GM12892 (cell line): ENCODE measurements around the gene MYZAP.

ENCODE experiments used
- DNase-seq: peaks from one replicate; pipeline ENCODE4 v3.0.0; 2011; ENCODE audit not compliant: insufficient read length
- FAIRE-seq: peaks from 2 replicates; lab custom pipeline; 2011; peaks lifted over from hg19 to GRCh38; lab: Jason Lieb, UNC
- POLR2A ChIP-seq: IDR thresholded peaks from 2 replicates; pipeline ENCODE4 v1.6.1; 2011; ENCODE audit warnings: low read depth, low read length, control low read depth
- POLR2AphosphoS5 ChIP-seq: IDR thresholded peaks from 2 replicates; pipeline ENCODE4 v1.6.1; 2011; ENCODE audit warnings: low read depth, low read length, control low read depth
- TAF1 ChIP-seq: IDR thresholded peaks from 2 replicates; pipeline ENCODE4 v1.6.1; 2011; ENCODE audit warnings: low read depth, mild to moderate bottlenecking, control low read depth, low read length, borderline replicate concordance

MYZAP gene

DNA sequence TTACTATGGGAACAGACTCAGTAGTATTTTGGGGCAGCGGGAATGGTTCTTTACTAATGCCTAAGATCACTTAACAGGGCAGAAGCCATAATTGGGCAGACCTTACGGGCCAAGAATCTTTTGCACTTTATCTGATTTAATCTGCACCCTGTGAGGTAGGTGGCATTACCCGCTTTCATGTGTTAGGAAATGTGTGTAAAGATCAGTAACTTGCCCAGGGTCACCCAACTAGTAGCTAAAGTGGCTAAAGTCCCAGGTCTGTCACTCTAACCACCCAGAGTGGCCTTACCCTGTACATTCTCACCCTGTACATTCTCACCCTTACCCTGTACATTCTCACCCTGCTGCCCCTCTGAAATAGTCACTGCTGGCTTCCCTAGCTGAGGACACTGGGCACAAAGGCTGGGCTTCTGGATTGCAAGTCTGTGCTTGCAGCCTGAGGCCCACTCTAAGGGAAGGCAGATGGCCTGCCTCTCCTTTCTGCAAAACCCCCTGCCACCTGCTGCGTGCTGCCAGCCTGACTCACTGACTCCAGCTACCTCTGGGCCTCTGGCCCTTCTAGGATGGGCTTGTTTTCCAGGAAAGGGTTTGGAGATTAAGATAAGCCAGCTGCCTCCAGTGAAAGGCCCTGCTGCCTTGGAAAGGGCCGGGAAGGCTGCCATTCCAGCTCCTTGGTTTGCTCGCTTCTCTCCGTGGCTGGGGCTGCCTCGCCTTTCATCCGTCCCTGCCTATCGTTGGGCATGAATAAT is 37.5 kb upstream of the MYZAP start:
- TF ChIP-seq POLR2A, result no peak
- TF ChIP-seq POLR2AphosphoS5, result no peak
- TF ChIP-seq TAF1, result no peak
- DNase-seq, result no peak
- no peak for FAIRE-seq

DNA sequence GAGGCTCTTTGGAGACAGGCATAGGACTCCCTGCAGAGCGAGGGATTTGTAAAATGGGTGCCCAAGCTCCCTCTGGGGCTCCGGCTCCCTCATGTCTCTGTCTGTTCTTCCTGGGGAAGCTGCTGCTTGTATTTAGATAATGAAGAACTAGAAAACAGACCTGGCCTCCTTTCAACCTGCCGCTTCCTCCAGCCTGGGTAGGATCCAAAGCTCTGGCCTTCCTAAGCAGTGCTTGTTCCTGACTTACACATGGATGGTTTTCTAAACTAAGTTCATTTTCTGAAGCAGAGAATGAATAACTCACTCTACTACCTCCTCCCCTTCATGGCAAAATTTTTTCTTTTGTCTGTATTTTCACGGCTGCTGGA is 36.9 kb upstream of the MYZAP start:
- FAIRE-seq (no peak), DNase-seq (no peak)
- TF ChIP-seq TAF1, result no peak
- no peak for TF ChIP-seq POLR2A
- TF ChIP-seq POLR2AphosphoS5, result no peak

DNA sequence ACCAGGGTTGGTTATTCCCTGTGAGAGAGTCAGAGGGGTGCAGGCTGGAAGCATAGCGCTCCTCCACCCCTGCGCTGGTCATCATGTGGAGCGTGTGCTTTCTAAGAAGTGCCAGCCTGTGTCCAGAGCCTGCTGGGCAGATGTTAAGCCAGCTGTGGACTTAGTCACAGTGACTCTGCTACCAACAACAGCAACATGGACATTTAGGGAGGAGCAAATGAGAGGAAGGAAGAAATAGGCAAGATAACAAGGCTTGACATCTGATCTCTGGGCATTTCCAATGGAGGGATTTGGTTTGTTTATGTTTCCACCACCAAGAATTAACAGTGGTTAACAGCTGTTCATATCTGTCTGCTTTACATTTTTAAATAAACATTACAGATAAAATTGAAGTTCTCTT is 36.4 kb upstream of the MYZAP start:
- no peak for TF ChIP-seq POLR2A
- no peak for TF ChIP-seq POLR2AphosphoS5
- no peak for TF ChIP-seq TAF1
- FAIRE-seq, result no peak

DNA sequence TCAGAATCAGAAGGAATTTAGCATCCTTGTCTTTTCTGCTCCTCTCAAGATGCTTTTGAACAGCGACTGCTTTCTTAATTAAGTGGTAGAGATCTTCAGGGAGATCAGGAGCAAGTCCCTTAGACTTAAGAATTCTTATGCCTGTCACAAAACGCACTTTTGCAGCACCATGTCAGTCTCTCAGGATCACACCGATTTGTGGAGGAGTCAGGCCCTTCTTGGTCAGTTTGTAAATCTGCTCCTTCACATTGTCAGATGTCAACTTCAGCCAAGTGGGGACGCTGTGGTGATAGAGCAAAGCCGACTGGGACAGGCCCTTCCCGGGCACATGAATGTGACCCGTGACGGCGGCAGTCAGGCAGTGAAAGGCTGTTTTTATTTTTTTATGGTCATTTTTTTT is 35.7 kb upstream of the MYZAP start:
- TF ChIP-seq POLR2A, result no peak
- TF ChIP-seq POLR2AphosphoS5, result no peak
- TF ChIP-seq TAF1, result no peak
- FAIRE-seq (no peak), DNase-seq (no peak)

More for the DNA sequence above, 36.4 kb upstream of the MYZAP start:
- DNase-seq, result no peak

DNA sequence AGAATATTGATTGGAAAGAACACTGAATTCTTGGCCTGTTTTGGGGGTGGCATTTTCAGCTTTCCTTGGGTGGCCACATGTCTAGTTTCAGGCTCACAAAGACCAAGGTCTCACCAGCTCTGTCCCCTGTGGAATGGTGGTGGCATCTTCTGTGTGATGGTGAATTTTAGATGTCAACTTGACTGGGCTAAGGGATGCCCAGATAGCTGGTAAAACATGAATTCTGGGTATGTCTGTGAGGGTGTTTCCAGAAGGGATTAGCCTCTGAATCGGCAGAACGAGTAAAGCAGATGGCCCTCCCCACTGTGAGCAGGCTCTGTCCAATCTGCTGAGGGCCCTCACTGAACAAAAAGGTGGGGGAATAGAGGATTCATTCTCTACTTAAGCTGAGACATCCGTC is 34.4 kb upstream of the MYZAP start:
- FAIRE-seq, result no peak
- no peak for DNase-seq
- TF ChIP-seq TAF1 (no peak), POLR2AphosphoS5 (no peak), POLR2A (no peak)

DNA sequence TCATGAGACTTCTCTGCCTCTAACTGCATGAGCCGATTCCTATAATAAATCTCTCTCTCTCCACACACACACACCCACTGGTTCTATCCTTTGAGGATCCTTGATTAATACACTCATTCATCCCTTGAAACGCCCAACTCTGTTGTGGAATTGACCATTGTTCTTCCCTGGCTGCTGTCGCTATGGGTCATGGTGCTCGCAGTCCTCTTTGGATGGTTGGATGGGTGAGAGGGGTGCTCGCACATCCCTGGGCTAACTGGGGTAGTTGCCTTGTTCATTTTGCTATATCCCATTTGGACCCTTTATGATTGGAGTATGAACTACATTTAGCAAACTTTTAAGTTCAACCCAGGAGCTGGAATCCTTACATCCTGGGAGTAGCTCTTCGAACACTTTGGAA is 33.9 kb upstream of the MYZAP start:
- TF ChIP-seq POLR2A, result no peak
- TF ChIP-seq TAF1, result no peak
- no peak for TF ChIP-seq POLR2AphosphoS5
- FAIRE-seq (no peak), DNase-seq (no peak)

DNA sequence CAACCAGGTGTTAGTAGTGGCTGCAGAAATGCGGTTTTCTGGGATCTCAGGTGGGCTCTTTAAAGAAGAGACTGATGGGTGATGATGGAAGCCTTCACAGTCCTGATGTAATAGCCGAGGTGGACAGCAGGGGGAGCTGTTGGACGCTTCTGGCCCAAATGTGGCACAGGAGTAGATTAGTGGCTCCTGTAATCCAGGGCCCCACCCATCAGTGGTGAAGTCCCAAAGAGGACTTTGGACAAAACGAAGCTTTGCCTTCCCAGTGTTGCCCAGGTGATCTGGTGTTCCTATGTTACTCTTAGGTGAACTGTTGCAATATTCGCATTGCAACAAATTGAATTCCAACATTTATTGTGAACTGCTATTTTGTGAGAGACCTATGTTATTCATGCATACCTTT is 31.8 kb upstream of the MYZAP start:
- peak; percentile 88 for FAIRE-seq
- TF ChIP-seq TAF1, result no peak
- TF ChIP-seq POLR2A, result no peak
- no peak for TF ChIP-seq POLR2AphosphoS5
- DNase-seq, result no peak

DNA sequence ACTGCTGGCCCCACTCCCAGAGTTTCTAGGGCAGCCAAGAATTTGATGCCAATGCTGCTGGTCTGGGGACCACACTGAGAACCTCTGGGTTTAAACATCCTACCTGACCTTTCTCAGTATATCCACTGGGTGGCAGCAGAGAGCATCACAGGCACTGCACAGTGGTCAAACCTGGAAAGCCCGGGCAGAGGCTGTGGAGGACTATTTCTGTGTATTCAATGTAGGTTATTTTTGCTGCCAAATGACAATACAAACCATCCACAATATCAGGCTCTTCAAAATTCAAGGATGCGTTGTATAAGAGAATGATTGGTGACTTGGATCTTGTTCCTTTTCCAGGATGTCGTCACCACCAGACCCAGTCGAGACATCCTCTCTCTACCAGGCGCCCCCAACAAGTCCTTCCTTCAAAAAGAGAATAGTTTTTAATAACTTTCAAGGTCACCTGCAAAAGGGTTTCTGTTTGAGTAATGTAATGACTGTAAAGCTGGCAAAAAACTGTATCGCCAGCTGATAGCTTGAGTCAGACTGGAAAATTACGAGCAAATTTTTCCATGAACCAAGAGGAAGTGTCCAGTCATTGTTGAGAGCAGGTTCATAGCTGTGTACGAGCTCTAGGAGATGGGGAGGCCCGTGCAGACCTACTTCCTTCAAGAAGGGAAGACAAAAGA is 30.5 kb upstream of the MYZAP start:
- FAIRE-seq, result peak; percentile 93

DNA sequence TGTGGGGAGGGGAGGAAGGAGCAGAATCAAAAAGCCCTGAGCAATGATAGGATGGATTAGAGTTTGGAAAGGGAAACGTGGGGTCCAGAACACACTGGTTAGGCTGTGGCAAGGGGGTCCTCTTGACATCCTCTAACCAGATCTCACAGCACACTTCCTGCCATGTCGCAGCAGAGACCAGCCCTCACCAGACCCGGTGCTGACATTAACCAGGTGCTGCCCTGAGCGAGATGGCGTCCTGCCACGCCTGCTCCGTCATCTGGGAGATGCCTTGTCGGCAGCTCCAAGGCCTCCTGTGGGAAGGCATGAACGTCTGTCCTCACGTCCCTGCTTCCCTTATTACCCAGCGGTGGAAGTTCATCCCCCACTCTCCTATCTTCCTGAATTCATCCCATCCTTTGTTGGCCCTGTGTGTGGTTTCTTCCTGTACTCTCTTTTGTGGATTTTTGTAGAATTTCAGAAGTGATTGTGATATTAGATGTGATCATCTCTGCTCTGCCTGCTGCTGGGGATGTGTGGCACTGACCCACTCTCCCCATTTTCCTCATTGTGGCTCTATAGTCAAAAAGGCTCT is 29.4 kb upstream of the MYZAP start:
- TF ChIP-seq TAF1, result no peak
- TF ChIP-seq POLR2AphosphoS5, result no peak
- FAIRE-seq, result no peak
- DNase-seq, result no peak

More for the DNA sequence above, 30.5 kb upstream of the MYZAP start:
- peak; percentile 32 for DNase-seq
- no peak for TF ChIP-seq TAF1
- no peak for TF ChIP-seq POLR2A
- no peak for TF ChIP-seq POLR2AphosphoS5

DNA sequence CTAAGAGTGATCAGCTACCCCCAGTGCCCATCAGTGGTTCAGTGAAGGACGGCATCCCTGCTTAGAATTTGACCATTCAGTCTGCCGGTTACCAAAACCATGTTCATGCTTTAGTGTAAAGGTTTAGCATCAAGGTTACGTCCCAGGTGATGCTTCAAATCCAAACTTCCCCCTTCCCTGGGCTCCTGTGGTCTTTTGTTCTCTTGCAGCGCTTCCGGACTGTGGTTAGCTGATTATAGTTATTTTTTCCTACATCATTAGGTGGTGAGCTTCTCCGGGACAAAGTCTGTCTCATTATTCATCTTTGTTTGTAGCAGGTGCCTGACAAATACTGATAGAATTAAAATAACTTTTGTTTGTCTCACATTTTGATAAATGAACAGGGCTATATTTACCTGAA is 28.3 kb upstream of the MYZAP start:
- FAIRE-seq (no peak), DNase-seq (no peak)
- TF ChIP-seq POLR2AphosphoS5 (no peak), POLR2A (no peak), TAF1 (no peak)

DNA sequence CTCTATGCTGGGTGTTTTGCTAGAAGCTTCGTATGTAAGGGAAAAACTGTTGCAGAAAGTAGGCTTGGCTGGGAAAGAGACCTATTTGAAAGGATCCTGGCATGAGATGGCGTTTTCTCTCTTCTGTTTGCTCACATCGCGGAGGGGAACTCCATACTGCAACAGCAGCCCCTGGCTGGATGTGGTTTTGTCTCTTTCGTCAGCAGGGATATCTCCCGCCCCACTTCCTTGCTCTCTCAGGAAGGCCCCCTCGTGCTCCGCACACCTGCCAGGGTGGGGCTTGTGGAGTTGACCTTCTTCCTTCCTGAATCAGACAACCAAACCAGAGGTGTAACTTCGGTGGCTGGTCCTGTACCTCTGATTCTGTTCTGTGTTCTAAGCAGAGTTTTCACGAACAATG is 26.4 kb upstream of the MYZAP start:
- TF ChIP-seq TAF1 (no peak), POLR2AphosphoS5 (no peak), POLR2A (no peak)
- FAIRE-seq (no peak), DNase-seq (no peak)

DNA sequence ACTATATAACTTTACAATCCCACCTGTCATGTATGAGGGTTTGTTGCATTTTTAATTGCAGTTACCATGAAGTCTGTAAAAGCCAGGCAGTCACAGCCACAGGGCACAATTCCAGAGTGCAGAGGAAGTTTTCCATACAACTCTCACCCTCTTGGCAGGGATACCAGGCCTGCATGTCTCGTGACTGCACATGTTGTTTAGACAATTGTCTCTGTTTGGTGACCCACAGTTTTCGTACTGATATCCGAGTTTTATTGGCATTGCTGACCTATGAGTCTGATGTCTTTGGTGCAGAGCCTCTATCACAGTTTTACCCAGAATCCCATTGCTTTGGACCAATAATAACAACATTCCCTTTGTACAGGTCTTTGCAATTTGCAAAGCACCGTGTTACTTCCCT is 24.9 kb upstream of the MYZAP start:
- DNase-seq, result no peak
- no peak for TF ChIP-seq POLR2A
- no peak for TF ChIP-seq POLR2AphosphoS5
- no peak for TF ChIP-seq TAF1
- FAIRE-seq, result no peak
